ENCODE results near the gene SLC29A1.

- TF ChIP-seq CTCF (IDR thresholded peaks at IDR 0.05; ENCODE audit: poor library complexity), result no peak
- no peak for TF ChIP-seq EZH2 (IDR thresholded peaks at IDR 0.05; ENCODE audit: borderline replicate concordance)
These were observed 2.4 kb downstream of the SLC29A1 start for GRCh38 chr6:44225579-44226325.
